ENCODE measurements around the gene TNS1.
A peak's percentile ranks its signal among the peaks of the same experiment; 100 is the strongest.

TNS1 gene

GRCh38 chr2:217890445-217890844 is 112.3 kb downstream of the TNS1 start:
- no peak overlapping the region for H3K4me3 ChIP-seq (ENCODE audit: low read depth, low read length)
- TF ChIP-seq CTCF (IDR thresholded peaks at IDR 0.05; ENCODE audit: low read depth, low read length, missing control alignments), result no peak
- no peak for DNase-seq (ENCODE audit: low read depth)

- DNase-seq (ENCODE audit: low read depth), result no peak
- TF ChIP-seq CTCF (IDR thresholded peaks at IDR 0.05; ENCODE audit: low read depth, low read length, missing control alignments), result no peak
- H3K4me3 ChIP-seq (ENCODE audit: low read depth, low read length), result no peak overlapping the region
Observed at GRCh38 chr2:217889656-217890055, 113.1 kb downstream of the TNS1 start.

- no peak overlapping the region for H3K4me3 ChIP-seq (ENCODE audit: low read depth, low read length)
- no peak for DNase-seq (ENCODE audit: low read depth)
- TF ChIP-seq CTCF (IDR thresholded peaks at IDR 0.05; ENCODE audit: low read depth, low read length, missing control alignments), result no peak
Observed at GRCh38 chr2:217887841-217888701, 114.7 kb downstream of the TNS1 start.

GRCh38 chr2:217886720-217887309 is 116.0 kb downstream of the TNS1 start:
- H3K4me3 ChIP-seq (ENCODE audit: low read depth, low read length), result no peak overlapping the region
- peak; percentile 83 for TF ChIP-seq CTCF (IDR thresholded peaks at IDR 0.05; ENCODE audit: low read depth, low read length, missing control alignments)
- DNase-seq (ENCODE audit: low read depth), result peak; percentile 34

GRCh38 chr2:217886091-217886490 is 116.7 kb downstream of the TNS1 start:
- no peak for TF ChIP-seq CTCF (IDR thresholded peaks at IDR 0.05; ENCODE audit: low read depth, low read length, missing control alignments)
- DNase-seq (ENCODE audit: low read depth), result no peak
- no peak overlapping the region for H3K4me3 ChIP-seq (ENCODE audit: low read depth, low read length)

GRCh38 chr2:217884985-217885384 is 117.8 kb downstream of the TNS1 start:
- no peak for TF ChIP-seq CTCF (IDR thresholded peaks at IDR 0.05; ENCODE audit: low read depth, low read length, missing control alignments)
- no peak overlapping the region for H3K4me3 ChIP-seq (ENCODE audit: low read depth, low read length)
- no peak for DNase-seq (ENCODE audit: low read depth)

All from GM12864 (cell line).